ENCODE measurements around the gene RASSF5. TPM values are rescaled to one million over a fixed set of nuclear protein-coding genes. Genes with fewer than 3 reads are reported as not detected.

The RASSF5 gene
- total and polyA plus RNA-seq, 3 donors from 2014 or later = 4.3 to 8.4 (median 5.9) TPM

GRCh38 chr1:206492589-206492988, 14.7 kb upstream of the RASSF5 start:
- TF ChIP-seq, protein P1, sequence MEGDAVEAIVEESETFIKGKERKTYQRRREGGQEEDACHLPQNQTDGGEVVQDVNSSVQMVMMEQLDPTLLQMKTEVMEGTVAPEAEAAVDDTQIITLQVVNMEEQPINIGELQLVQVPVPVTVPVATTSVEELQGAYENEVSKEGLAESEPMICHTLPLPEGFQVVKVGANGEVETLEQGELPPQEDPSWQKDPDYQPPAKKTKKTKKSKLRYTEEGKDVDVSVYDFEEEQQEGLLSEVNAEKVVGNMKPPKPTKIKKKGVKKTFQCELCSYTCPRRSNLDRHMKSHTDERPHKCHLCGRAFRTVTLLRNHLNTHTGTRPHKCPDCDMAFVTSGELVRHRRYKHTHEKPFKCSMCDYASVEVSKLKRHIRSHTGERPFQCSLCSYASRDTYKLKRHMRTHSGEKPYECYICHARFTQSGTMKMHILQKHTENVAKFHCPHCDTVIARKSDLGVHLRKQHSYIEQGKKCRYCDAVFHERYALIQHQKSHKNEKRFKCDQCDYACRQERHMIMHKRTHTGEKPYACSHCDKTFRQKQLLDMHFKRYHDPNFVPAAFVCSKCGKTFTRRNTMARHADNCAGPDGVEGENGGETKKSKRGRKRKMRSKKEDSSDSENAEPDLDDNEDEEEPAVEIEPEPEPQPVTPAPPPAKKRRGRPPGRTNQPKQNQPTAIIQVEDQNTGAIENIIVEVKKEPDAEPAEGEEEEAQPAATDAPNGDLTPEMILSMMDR (IDR thresholded peaks at IDR 0.05) = no peak
- no peak for TF ChIP-seq POLR2A (IDR thresholded peaks at IDR 0.05)
- Histone ChIP-seq H3K27me3 (no peaks in the 10 kb centered on the region), H3K4me3 (no peak overlapping the region), H3K27ac (no peak overlapping the region), H3K36me3 (ENCODE audit: low read depth, missing control alignments) (no peaks in the 10 kb centered on the region), H3K9me3 (no peaks in the 10 kb centered on the region), H3K4me1 (peaks cover 5% of the 10 kb centered on the region)
- intact Hi-C loops (cut with DNase I; ENCODE audit: low total_unique reads) = loop anchor here (10.0 kb wide), 1 partner anchor 92 kb away; no protein-coding TSS in a partner anchor
- 93 to 97% methylated on average over 4 to 10 of the region's 10 CpGs for WGBS, 2 donors
- no peak for DNase-seq

GRCh38 chr1:206493279-206493678, 14.1 kb upstream of the RASSF5 start:
- TF ChIP-seq, protein P1 (IDR thresholded peaks at IDR 0.05) = no peak
- no peak for TF ChIP-seq POLR2A (IDR thresholded peaks at IDR 0.05)
- Histone ChIP-seq H3K9me3 (no peaks in the 10 kb centered on the region), H3K27me3 (no peaks in the 10 kb centered on the region), H3K36me3 (ENCODE audit: low read depth, missing control alignments) (no peaks in the 10 kb centered on the region), H3K4me1 (peaks cover 5% of the 10 kb centered on the region), H3K4me3 (no peak overlapping the region), H3K27ac (no peak overlapping the region)
- intact Hi-C loops (cut with DNase I; ENCODE audit: low total_unique reads) = loop anchor here (10.0 kb wide), 1 partner anchor 92 kb away; no protein-coding TSS in a partner anchor
- DNase-seq = no peak
- WGBS, 2 donors = 81 to 89% methylated on average over 4 to 9 of the region's 9 CpGs

- no peak for TF ChIP-seq POLR2A (IDR thresholded peaks at IDR 0.05)
- TF ChIP-seq, protein P1 (IDR thresholded peaks at IDR 0.05) = no peak
- Histone ChIP-seq H3K27ac (no peak overlapping the region), H3K4me1 (peaks cover 5% of the 10 kb centered on the region), H3K36me3 (ENCODE audit: low read depth, missing control alignments) (no peaks in the 10 kb centered on the region), H3K4me3 (no peak overlapping the region), H3K27me3 (no peaks in the 10 kb centered on the region), H3K9me3 (no peaks in the 10 kb centered on the region)
- DNase-seq = no peak
- intact Hi-C loops (cut with DNase I; ENCODE audit: low total_unique reads) = loop anchor here (10.0 kb wide), 1 partner anchor 90 kb away; no protein-coding TSS in a partner anchor
- WGBS, 2 donors = 92% methylated on average over 6 of the region's 6 CpGs
Measured at GRCh38 chr1:206495011-206495461, 12.3 kb upstream of the RASSF5 start.

- WGBS, 2 donors = 61 to 65% methylated on average over 3 of the region's 3 CpGs
- peaks cover under 1% of the 10 kb centered on the region for H3K4me1 ChIP-seq
- H3K27ac ChIP-seq = no peak overlapping the region
- DNase-seq = no peak
- no peak overlapping the region for H3K4me3 ChIP-seq
- H3K27me3 ChIP-seq = no peaks in the 10 kb centered on the region
- TF ChIP-seq, protein P1 (IDR thresholded peaks at IDR 0.05) = no peak
- no peak for TF ChIP-seq POLR2A (IDR thresholded peaks at IDR 0.05)
- H3K9me3 ChIP-seq = no peaks in the 10 kb centered on the region
- intact Hi-C loops (cut with DNase I; ENCODE audit: low total_unique reads) = loop anchor here (10.0 kb wide), 1 partner anchor 89 kb away; no protein-coding TSS in a partner anchor
- no peaks in the 10 kb centered on the region for H3K36me3 ChIP-seq (ENCODE audit: low read depth, missing control alignments)
Measured at GRCh38 chr1:206495493-206496046, 11.8 kb upstream of the RASSF5 start.
